HepG2 (cell line): ENCODE results near the gene VPS26A. TPM values are rescaled to one million over a fixed set of nuclear protein-coding genes. Genes with fewer than 3 reads are reported as not detected.

Experiments used
- ZFP36L2 ChIP-seq: sonication (generic); formaldehyde crosslinking; IDR thresholded peaks from 2 replicates; pipeline ENCODE4 v1.4.0; 2020; ENCODE audit warnings: missing genetic modification reagents
- ZNF407 ChIP-seq: sonication (generic); formaldehyde crosslinking; IDR thresholded peaks from one replicate; pipeline ENCODE4 v1.5.1; 2020; ENCODE audit warnings: mild to moderate bottlenecking, missing genetic modification reagents; ENCODE audit errors: not compliant biosample characterization
- polyA plus RNA-seq, 8 experiments: library from polyadenylated mRNA; depleted of rRNA in 3 of 8; stranded (reverse) in 7 of 8; unstranded in 1 of 8; fragments of >200 nt; fragmentation: Illumina TruSeq in 4 of 8; extraction: Trizol in 4 of 8; gene quantifications; 2 replicates each; pipeline versions ENCODE4 v1.2.1 to v1.2.3, GENCODE V29; 2011 to 2016; ENCODE audit warnings: low read depth in 4 of 8, missing spikeins in 1 of 8, mixed read lengths in 1 of 8; ENCODE audit not compliant: insufficient read depth in 1 of 8
- total RNA-seq, 5 experiments: library from RNA; depleted of rRNA; stranded (reverse); fragments of >200 nt; fragmentation: Illumina TruSeq; extraction: Trizol; gene quantifications; 2 replicates each; pipeline ENCODE4 v1.2.3, GENCODE V29; 2016; ENCODE audit warnings: low read depth in 1 of 5
- TF ChIP-seq, protein P1 (sequence below): fragments of 450-650 bp; IDR thresholded peaks from 2 replicates; pipeline ENCODE4 v1.6.1; 2017

Gene VPS26A
- total and polyA plus RNA-seq, 2 of the 13 experiments (the other 11 are each of a cell fraction or from before 2014, with no cell fraction given): 12.9 to 32.6 TPM

- TF ChIP-seq, protein P1, sequence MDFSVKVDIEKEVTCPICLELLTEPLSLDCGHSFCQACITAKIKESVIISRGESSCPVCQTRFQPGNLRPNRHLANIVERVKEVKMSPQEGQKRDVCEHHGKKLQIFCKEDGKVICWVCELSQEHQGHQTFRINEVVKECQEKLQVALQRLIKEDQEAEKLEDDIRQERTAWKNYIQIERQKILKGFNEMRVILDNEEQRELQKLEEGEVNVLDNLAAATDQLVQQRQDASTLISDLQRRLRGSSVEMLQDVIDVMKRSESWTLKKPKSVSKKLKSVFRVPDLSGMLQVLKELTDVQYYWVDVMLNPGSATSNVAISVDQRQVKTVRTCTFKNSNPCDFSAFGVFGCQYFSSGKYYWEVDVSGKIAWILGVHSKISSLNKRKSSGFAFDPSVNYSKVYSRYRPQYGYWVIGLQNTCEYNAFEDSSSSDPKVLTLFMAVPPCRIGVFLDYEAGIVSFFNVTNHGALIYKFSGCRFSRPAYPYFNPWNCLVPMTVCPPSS: no peak
- TF ChIP-seq ZFP36L2 (CRISPR knock-in tag) (no peak), ZNF407 (CRISPR knock-in tag) (no peak)
These were observed 91.6 kb downstream of the VPS26A start (continued) for GRCh38 chr10:69215405-69216171.
